ENCODE measurements around the gene SAT2. TPM values are rescaled to one million over a fixed set of nuclear protein-coding genes. Genes with fewer than 3 reads are reported as not detected.

The SAT2 gene
- total RNA-seq, 6 experiments from 2014 or later: 39.2 to 55.0 (median 43.5) TPM

- H3K4me1 Mint-ChIP-seq (ENCODE audit: low read depth): peaks cover 91% of the 10 kb centered on the region
- peak; percentile 46 for DNase-seq
- no peak for TF ChIP-seq CTCF (IDR thresholded peaks at IDR 0.05)
- peak overlapping the region; percentile 71 for H3K4me3 Mint-ChIP-seq
- peaks cover 53% of the 10 kb centered on the region for H3K27me3 Mint-ChIP-seq (ENCODE audit: insufficient read depth)
- H3K27ac Mint-ChIP-seq: peak overlapping the region; percentile 97
- peaks cover 63% of the 10 kb centered on the region for H3K36me3 Mint-ChIP-seq (ENCODE audit: low read depth)
- peaks cover 6% of the 10 kb centered on the region for H3K9me3 Mint-ChIP-seq
Observed at GRCh38 chr17:7579834-7580603, 47.6 kb downstream of the SAT2 start.

- H3K9me3 Mint-ChIP-seq: peaks cover 6% of the 10 kb centered on the region
- peak; percentile 96 for DNase-seq
- peaks cover 91% of the 10 kb centered on the region for H3K4me1 Mint-ChIP-seq (ENCODE audit: low read depth)
- H3K4me3 Mint-ChIP-seq: peak within 1 kb of the TSS; percentile 71
- H3K27ac Mint-ChIP-seq: peak within 1 kb of the TSS; percentile 97
- no peak for TF ChIP-seq CTCF (IDR thresholded peaks at IDR 0.05)
- peaks cover 64% of the 10 kb centered on the region for H3K36me3 Mint-ChIP-seq (ENCODE audit: low read depth)
- peaks cover 60% of the 10 kb centered on the region for H3K27me3 Mint-ChIP-seq (ENCODE audit: insufficient read depth)
Observed at GRCh38 chr17:7579001-7579833, 48.4 kb downstream of the SAT2 start, which contains the start of gene CD68. Gene CD68, plus strand, starts transcription at chr17:7579638. Its CDS starts 40 bp downstream, at chr17:7579678.

DNA sequence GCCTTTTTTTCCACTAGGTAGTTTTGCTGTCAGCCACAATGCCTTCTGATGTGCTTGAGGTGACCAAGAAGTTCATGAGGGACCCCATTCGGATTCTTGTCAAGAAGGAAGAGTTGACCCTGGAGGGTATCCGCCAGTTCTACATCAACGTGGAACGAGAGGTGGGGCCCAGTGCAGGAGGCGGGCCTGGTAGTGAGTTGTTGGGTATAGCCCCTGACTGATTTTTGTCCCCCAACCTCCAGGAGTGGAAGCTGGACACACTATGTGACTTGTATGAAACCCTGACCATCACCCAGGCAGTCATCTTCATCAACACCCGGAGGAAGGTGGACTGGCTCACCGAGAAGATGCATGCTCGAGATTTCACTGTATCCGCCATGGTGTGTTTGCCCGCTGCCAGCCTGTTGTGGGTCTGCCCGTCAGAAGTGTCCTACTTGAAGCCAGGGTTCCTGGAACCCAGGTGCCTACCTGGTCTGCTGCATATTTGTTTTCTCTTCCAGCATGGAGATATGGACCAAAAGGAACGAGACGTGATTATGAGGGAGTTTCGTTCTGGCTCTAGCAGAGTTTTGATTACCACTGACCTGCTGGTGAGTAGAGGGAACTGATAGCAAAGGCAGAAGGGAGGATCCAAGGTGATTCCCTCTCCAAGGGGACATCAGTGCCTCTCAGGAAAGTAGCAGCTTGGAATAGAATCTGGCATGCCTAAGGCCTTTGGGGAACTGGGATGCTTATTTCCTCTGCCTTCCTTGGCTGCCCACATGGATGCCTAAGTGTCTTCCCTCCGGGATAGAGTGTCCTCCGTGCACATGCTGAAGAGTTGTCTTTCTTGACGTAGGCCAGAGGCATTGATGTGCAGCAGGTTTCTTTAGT lies 50.1 kb downstream of the SAT2 start:
- Mint-ChIP-seq H3K36me3 (ENCODE audit: low read depth) (peaks cover 74% of the 10 kb centered on the region), H3K27me3 (ENCODE audit: insufficient read depth) (peaks cover 70% of the 10 kb centered on the region), H3K4me1 (ENCODE audit: low read depth) (peaks cover 83% of the 10 kb centered on the region), H3K4me3 (peak overlapping the region; percentile 71), H3K9me3 (peaks cover 14% of the 10 kb centered on the region), H3K27ac (peak overlapping the region; percentile 97)
- TF ChIP-seq CTCF (IDR thresholded peaks at IDR 0.05): no peak
- DNase-seq: no peak

DNA sequence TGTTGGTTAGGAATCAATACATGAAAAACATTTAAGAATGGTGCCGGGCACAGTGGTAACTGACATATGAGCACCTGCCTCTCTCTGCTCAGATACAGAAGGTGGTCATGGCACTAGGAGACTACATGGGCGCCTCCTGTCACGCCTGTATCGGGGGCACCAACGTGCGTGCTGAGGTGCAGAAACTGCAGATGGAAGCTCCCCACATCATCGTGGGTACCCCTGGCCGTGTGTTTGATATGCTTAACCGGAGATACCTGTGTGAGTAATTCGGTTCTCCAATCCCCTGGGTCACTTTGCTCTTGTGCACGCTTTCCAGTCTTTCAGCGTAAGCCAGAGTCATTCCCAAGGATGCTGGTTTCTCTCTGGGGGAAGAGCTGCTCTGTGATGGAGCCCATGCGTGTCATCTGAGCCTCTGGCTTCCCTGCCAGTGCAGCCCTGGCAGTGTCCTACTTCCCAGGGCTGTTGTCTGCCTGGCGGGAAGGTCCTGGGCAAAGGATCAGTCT lies 51.1 kb downstream of the SAT2 start:
- Mint-ChIP-seq H3K27ac (peak overlapping the region; percentile 97), H3K9me3 (peaks cover 15% of the 10 kb centered on the region), H3K36me3 (ENCODE audit: low read depth) (peaks cover 77% of the 10 kb centered on the region), H3K27me3 (ENCODE audit: insufficient read depth) (peaks cover 71% of the 10 kb centered on the region), H3K4me1 (ENCODE audit: low read depth) (peaks cover 84% of the 10 kb centered on the region), H3K4me3 (peak overlapping the region; percentile 94)
- no peak for DNase-seq
- no peak for TF ChIP-seq CTCF (IDR thresholded peaks at IDR 0.05)

Other genes with a start within 250 kb of the SAT2 start
- under 1 TPM; 0.20 to 0.41 (median 0.26) TPM for gene TNK1, start 246.7 kb downstream of the SAT2 start, total RNA-seq (2021; fragmentation: NEBNext Ultra II Directional; extraction: Animal tissue kit (Norgen Biotek cat#: 25700))
- gene PLSCR3, start 233.3 kb downstream of the SAT2 start, total RNA-seq (2021; fragmentation: NEBNext Ultra II Directional; extraction: Animal tissue kit (Norgen Biotek cat#: 25700)): 100 to 1,000 TPM in 1 of 6 experiments, 10 to 100 TPM in 5; 85.6 to 114 (median 98.5) TPM
- gene TMEM256, start 223.7 kb downstream of the SAT2 start, total RNA-seq (2021; fragmentation: NEBNext Ultra II Directional; extraction: Animal tissue kit (Norgen Biotek cat#: 25700)): 10 to 100 TPM; 52.2 to 79.1 (median 72.3) TPM
- gene NLGN2, start 220.0 kb downstream of the SAT2 start, total RNA-seq (2021; fragmentation: NEBNext Ultra II Directional; extraction: Animal tissue kit (Norgen Biotek cat#: 25700)): 10 to 100 TPM; 41.3 to 57.3 (median 46.2) TPM
- not detected for gene SPEM1, start 207.5 kb downstream of the SAT2 start, total RNA-seq (2021; fragmentation: NEBNext Ultra II Directional; extraction: Animal tissue kit (Norgen Biotek cat#: 25700))
- gene SPEM2, start 202.2 kb downstream of the SAT2 start, total RNA-seq (2021; fragmentation: NEBNext Ultra II Directional; extraction: Animal tissue kit (Norgen Biotek cat#: 25700)): not detected
- gene SPEM3, start 199.0 kb downstream of the SAT2 start, total RNA-seq (2021; fragmentation: NEBNext Ultra II Directional; extraction: Animal tissue kit (Norgen Biotek cat#: 25700)): not detected
- gene TMEM102, start 192.4 kb downstream of the SAT2 start, total RNA-seq (2021; fragmentation: NEBNext Ultra II Directional; extraction: Animal tissue kit (Norgen Biotek cat#: 25700)): 1 to 10 TPM; 2.2 to 2.9 (median 2.8) TPM
- under 1 TPM in 3 of 6 experiments, not detected in 3; 0.10 to 0.31 (median 0.24) TPM for gene FGF11, start 188.3 kb downstream of the SAT2 start, total RNA-seq (2021; fragmentation: NEBNext Ultra II Directional; extraction: Animal tissue kit (Norgen Biotek cat#: 25700))
- 1 to 10 TPM; 2.0 to 2.8 (median 2.4) TPM for gene CHRNB1, start 182.8 kb downstream of the SAT2 start, total RNA-seq (2021; fragmentation: NEBNext Ultra II Directional; extraction: Animal tissue kit (Norgen Biotek cat#: 25700))
- gene ZBTB4, start 148.2 kb downstream of the SAT2 start, total RNA-seq (2021; fragmentation: NEBNext Ultra II Directional; extraction: Animal tissue kit (Norgen Biotek cat#: 25700)): 10 to 100 TPM; 62.7 to 75.9 (median 68.6) TPM
- gene SLC35G6, start 146.4 kb downstream of the SAT2 start, total RNA-seq (2021; fragmentation: NEBNext Ultra II Directional; extraction: Animal tissue kit (Norgen Biotek cat#: 25700)): not detected
- gene POLR2A, start 143.5 kb downstream of the SAT2 start, total RNA-seq (2021; fragmentation: NEBNext Ultra II Directional; extraction: Animal tissue kit (Norgen Biotek cat#: 25700)): 100 to 1,000 TPM; 111 to 127 (median 118) TPM
- 10 to 100 TPM; 22.0 to 28.3 (median 25.4) TPM for gene TNFSF12, start 78.8 kb downstream of the SAT2 start, total RNA-seq (2021; fragmentation: NEBNext Ultra II Directional; extraction: Animal tissue kit (Norgen Biotek cat#: 25700))
- gene TNFSF13, start 69.1 kb downstream of the SAT2 start, total RNA-seq (2021; fragmentation: NEBNext Ultra II Directional; extraction: Animal tissue kit (Norgen Biotek cat#: 25700)): 1 to 10 TPM; 1.2 to 2.8 (median 1.5) TPM
- 10 to 100 TPM; 53.9 to 70.3 (median 60.3) TPM for gene SENP3, start 65.9 kb downstream of the SAT2 start, total RNA-seq (2021; fragmentation: NEBNext Ultra II Directional; extraction: Animal tissue kit (Norgen Biotek cat#: 25700))
- 10 to 100 TPM; 46.6 to 71.7 (median 68.5) TPM for gene CD68, start 48.2 kb downstream of the SAT2 start, total RNA-seq (2021; fragmentation: NEBNext Ultra II Directional; extraction: Animal tissue kit (Norgen Biotek cat#: 25700))
- 10 to 100 TPM; 59.2 to 91.2 (median 68.6) TPM for gene MPDU1, start 44.0 kb downstream of the SAT2 start, total RNA-seq (2021; fragmentation: NEBNext Ultra II Directional; extraction: Animal tissue kit (Norgen Biotek cat#: 25700))
- gene SOX15, start 37.7 kb downstream of the SAT2 start, total RNA-seq (2021; fragmentation: NEBNext Ultra II Directional; extraction: Animal tissue kit (Norgen Biotek cat#: 25700)): 1 to 10 TPM in 1 of 6 experiments, under 1 TPM in 5; 0.62 to 1.0 (median 0.81) TPM
- 10 to 100 TPM; 49.3 to 62.3 (median 51.5) TPM for gene FXR2, start 12.9 kb downstream of the SAT2 start, total RNA-seq (2021; fragmentation: NEBNext Ultra II Directional; extraction: Animal tissue kit (Norgen Biotek cat#: 25700))
- gene SHBG, start 2.3 kb upstream of the SAT2 start, total RNA-seq (2021; fragmentation: NEBNext Ultra II Directional; extraction: Animal tissue kit (Norgen Biotek cat#: 25700)): 1 to 10 TPM in 1 of 6 experiments, under 1 TPM in 5; 0.36 to 1.2 (median 0.79) TPM
- gene ATP1B2, start 23.1 kb upstream of the SAT2 start, total RNA-seq (2021; fragmentation: NEBNext Ultra II Directional; extraction: Animal tissue kit (Norgen Biotek cat#: 25700)): not detected
- 10 to 100 TPM; 68.1 to 84.3 (median 75.4) TPM for gene TP53, start 59.7 kb upstream of the SAT2 start, total RNA-seq (2021; fragmentation: NEBNext Ultra II Directional; extraction: Animal tissue kit (Norgen Biotek cat#: 25700))
- 10 to 100 TPM in 5 of 6 experiments, 1 to 10 TPM in 1; 8.6 to 18.2 (median 15.2) TPM for gene WRAP53, start 60.7 kb upstream of the SAT2 start, total RNA-seq (2021; fragmentation: NEBNext Ultra II Directional; extraction: Animal tissue kit (Norgen Biotek cat#: 25700))
- under 1 TPM; 0.12 to 0.34 (median 0.24) TPM for gene EFNB3, start 77.4 kb upstream of the SAT2 start, total RNA-seq (2021; fragmentation: NEBNext Ultra II Directional; extraction: Animal tissue kit (Norgen Biotek cat#: 25700))
- not detected for gene DNAH2, start 89.9 kb upstream of the SAT2 start, total RNA-seq (2021; fragmentation: NEBNext Ultra II Directional; extraction: Animal tissue kit (Norgen Biotek cat#: 25700))
- 10 to 100 TPM; 10.4 to 15.2 (median 11.6) TPM for gene KDM6B, start 206.4 kb upstream of the SAT2 start, total RNA-seq (2021; fragmentation: NEBNext Ultra II Directional; extraction: Animal tissue kit (Norgen Biotek cat#: 25700))
- 1 to 10 TPM in 2 of 6 experiments, under 1 TPM in 4; 0.40 to 1.3 (median 0.60) TPM for gene TMEM88, start 227.2 kb upstream of the SAT2 start, total RNA-seq (2021; fragmentation: NEBNext Ultra II Directional; extraction: Animal tissue kit (Norgen Biotek cat#: 25700))
- 100 to 1,000 TPM; 104 to 122 (median 107) TPM for gene NAA38, start 229.7 kb upstream of the SAT2 start, total RNA-seq (2021; fragmentation: NEBNext Ultra II Directional; extraction: Animal tissue kit (Norgen Biotek cat#: 25700))
- 10 to 100 TPM in 4 of 6 experiments, 1 to 10 TPM in 2; 9.3 to 15.3 (median 10.5) TPM for gene CYB5D1, start 230.2 kb upstream of the SAT2 start, total RNA-seq (2021; fragmentation: NEBNext Ultra II Directional; extraction: Animal tissue kit (Norgen Biotek cat#: 25700))

Data from HFFc6 (cell line).